ENCODE measurements around the gene ENTHD1.
A peak's percentile ranks its signal among the peaks of the same experiment; 100 is the strongest.
"Not testable (repeated sequence)": the region's sequence is repeated elsewhere in the genome, so short reads cannot be mapped to it uniquely, and the experiment has no call there.

ENTHD1 gene

DNA sequence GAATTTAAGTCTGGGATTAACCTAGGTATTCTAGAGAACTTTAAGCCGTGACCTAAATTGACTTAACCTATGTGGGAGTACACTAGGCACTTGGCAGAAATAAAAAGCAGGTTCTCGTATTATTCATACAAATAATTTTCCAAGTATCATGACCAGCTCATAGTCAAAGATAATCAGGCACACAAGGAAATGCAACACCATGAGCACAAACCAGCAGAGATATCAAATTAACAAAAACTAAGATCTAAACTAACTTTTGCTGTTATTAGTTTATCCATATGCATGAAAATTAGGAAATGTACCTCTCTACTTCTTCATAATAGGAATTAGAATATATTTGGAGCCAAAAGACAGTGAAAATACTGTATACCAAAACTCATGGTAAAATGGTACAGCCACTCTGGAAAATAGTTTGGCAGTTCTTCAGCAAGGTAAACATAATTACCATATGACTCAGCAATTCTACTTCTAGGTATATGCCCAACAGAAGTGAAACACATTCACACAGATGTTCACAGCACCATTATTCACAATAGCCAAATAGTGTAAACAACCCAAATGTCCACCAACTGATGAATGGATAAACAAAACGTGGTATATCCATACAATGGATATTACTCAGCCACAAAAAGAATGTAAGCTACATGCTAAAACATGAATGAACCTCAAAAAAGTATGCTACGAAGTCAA is 154.1 kb downstream of the ENTHD1 start:
- H3K27ac ChIP-seq: no peak overlapping the region
- peak; percentile 41 for DNase-seq (ENCODE audit: low read depth, low spot score)

DNA sequence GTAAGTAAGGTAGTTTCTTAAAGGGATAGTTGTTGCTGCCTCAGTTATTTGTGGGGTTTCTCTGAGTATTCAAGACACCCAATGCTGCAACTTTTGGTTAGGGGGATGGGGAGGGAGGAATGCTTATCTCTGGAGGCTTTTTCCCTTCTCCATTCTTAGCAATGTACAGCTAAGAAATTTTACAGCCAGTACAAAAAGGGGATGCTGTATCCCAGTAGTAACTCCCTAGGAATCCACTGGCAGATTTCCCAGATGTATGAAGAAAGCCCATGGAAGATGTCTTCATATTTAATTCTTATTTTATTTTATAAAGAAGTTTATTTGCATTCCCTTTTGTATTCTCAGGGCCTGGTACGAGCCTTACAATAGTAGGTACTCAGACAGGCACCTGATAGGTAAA is 154.8 kb downstream of the ENTHD1 start:
- no peak overlapping the region for H3K27ac ChIP-seq
- no peak for DNase-seq (ENCODE audit: low read depth, low spot score)

GRCh38 chr22:39735776-39736175 is 157.8 kb downstream of the ENTHD1 start:
- no peak overlapping the region for H3K27ac ChIP-seq
- no peak for DNase-seq (ENCODE audit: low read depth, low spot score)

DNA sequence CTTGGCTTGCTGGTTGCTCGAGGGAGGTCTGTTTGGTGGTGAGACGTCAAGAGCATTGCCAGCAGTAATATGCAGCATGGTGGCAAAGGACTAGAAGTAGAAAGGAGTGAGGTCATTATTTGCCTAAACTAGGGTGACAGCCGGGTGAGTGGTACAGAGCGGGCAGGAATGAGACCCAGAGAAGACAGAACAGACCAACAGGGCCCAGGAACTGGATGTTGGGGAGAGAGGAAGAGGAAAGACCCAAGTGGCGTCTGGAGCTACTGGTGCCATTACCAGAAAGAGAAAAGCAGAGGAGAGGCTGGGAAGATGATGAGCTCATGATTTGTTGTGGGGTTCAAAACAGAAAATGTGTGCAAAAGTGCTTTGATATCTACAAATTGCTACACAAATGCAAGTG is 158.7 kb downstream of the ENTHD1 start:
- no peak overlapping the region for H3K27ac ChIP-seq
- no peak for DNase-seq (ENCODE audit: low read depth, low spot score)

GRCh38 chr22:39734046-39734445 is 159.5 kb downstream of the ENTHD1 start:
- H3K27ac ChIP-seq: not testable (repeated sequence)

GRCh38 chr22:39733191-39733590 is 160.4 kb downstream of the ENTHD1 start:
- H3K27ac ChIP-seq: no peak overlapping the region
- no peak for DNase-seq (ENCODE audit: low read depth, low spot score)

More at GRCh38 chr22:39734046-39734445, 159.5 kb downstream of the ENTHD1 start:
- DNase-seq (ENCODE audit: low read depth, low spot score): not testable (repeated sequence)

DNA sequence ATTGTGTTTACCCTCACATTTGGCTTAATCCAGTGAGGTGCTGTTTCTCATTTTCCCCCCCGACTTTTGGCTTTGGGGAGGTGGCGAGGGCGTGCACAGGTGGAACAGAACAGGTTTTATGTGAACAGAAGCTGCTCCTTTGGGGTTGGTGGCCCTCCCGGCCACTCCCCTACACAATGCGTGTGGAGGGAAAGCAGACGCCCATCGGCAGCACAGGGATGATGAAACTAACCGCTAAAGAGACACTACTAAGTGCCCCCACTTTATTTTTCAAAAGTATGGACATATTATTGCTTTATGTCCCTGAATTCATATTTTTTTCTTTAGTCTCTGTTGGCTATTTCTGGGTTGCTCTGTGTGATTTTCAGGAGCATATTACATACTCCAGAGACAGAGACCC is 160.9 kb downstream of the ENTHD1 start:
- DNase-seq (ENCODE audit: low read depth, low spot score): no peak
- no peak overlapping the region for H3K27ac ChIP-seq

DNA sequence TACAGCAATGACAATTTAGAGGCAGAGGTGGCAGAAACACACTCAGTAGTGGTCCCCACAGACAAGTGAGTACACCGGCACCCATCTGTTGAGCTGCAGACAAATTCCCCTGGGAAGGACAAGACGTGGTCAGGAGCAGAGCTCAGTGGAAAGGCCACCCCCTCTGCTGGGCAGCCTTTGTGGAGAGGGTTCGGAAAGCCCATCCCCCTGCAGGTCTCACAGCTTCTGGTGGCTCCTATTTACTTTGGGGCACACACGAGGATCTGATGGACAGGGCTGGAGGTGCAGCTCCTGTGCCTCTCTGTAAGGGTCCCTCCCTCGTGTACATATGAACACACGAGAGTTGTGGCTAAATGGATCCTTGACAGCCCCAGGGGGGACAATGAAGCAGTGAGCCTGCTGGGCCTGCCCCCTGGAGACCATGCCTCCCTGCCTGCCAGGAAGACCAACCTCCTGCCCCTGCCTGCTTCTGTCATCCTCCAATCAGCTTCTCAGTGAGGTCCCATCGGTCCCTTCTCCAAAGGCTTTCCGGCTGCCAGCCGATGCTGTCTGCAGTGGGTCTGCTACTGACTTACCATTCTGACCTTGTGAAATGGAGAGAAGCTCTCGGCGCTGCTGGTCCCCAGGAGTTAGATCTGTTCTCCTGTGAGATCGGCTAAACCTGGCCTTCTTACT is 161.5 kb downstream of the ENTHD1 start:
- DNase-seq (ENCODE audit: low read depth, low spot score): no peak
- H3K27ac ChIP-seq: no peak overlapping the region

DNA sequence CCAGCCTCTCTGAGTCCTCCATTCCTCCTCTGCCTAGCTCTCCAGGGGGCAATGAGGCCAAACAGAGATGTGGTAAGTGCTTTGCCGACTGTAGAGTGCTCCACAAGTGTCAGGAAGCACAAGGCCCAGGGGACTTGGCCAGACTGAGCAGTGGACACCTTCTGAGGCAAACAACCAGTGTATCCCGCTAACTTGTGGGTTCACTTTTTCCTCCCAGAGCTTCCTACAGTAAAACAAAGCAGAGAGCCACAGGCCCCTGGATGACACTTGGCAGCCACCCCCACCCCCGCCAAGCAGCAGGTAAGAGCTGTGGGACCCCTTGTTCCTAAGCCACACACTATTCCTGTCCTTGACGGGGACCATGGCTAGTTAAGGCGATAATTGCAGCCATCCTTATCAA is 162.1 kb downstream of the ENTHD1 start:
- no peak overlapping the region for H3K27ac ChIP-seq
- no peak for DNase-seq (ENCODE audit: low read depth, low spot score)

DNA sequence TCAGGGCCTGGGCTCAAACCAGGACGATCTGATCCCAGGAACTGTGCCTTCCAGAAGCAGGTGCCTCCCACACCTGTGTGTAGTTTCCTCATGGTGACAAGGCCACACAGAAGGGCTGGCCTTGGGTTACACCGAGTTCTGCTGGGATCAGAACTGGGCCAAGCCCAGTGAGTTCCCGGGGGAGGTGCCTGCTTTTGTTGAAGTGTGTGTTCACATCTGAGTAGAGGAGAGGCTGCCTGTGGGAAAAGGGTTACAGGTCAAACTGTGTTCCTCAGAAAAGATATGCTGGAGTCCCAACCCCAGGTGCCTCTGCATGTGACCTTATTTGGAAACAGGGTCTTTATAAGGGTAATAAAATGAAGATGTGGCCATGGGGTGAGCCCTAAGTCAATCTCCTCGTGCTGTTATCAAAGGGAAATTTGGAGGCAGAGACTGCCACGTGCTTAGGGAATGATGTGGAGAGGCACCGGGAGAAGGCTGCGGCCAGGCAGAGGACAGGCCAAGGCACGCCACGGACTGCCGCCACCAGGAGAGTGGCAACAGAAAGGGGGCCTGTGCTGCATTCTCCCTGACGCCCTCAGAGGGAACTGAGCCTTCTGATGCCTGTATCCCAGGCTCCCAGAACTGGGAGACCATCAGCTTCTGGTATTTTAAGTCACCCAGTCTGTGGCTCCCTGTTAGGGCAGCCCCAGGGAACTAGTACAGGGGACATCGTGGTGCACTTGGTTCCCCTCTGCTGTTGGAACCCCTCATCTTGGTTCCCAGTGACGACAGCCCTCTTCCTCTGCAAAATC is 164.2 kb downstream of the ENTHD1 start:
- no peak for DNase-seq (ENCODE audit: low read depth, low spot score)
- H3K27ac ChIP-seq: no peak overlapping the region

DNA sequence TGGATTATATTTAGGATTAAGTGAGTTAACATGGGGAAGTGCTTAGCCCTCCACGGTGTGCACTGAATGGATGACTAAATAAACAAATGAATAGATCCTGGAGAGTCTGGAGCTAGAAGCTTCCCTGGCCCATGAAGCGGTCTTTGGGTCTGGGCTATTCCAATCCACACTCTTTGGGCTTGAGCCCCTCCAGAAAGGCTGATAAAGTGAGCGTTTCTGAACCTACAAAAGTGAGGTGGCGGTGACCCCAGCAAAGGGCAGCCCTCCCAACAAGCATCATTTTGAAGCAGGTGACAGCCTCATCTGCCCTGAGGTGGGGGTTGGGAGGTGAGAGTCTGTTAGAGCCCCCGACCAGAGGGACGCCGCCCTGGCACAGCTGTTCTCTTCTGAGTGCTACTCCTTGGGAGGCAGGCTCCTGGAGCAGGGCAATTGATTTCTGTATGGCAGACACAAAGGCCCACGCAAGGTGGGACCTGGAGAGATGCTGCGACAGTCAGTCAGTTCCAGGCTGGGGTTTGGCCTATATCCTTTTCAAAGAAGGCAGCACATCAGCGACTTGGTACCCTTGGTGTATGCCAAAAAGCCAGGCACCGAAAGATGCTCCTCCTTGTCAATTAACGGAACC is 165.2 kb downstream of the ENTHD1 start:
- H3K27ac ChIP-seq: no peak overlapping the region
- no peak for DNase-seq (ENCODE audit: low read depth, low spot score)

DNA sequence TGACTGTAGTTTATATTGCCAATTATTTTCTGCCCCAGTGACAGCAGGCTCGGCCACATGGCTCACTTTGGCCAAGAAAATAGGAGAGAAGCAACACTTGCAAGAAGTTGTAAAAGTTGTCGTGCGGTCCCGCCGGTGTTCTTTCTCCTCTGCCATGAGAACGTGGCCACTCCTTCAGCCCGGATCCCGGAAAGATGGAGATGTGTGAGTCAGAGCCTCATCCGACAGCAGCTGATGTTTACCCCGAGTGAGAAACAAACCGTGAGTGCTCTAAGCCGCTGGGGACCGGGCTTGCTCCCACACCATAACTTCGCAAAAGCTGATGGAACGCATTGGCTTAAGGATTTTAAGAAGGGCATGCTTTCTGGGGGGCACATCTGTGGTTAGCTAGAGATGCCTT is 166.0 kb downstream of the ENTHD1 start:
- no peak overlapping the region for H3K27ac ChIP-seq
- DNase-seq (ENCODE audit: low read depth, low spot score): no peak

DNA sequence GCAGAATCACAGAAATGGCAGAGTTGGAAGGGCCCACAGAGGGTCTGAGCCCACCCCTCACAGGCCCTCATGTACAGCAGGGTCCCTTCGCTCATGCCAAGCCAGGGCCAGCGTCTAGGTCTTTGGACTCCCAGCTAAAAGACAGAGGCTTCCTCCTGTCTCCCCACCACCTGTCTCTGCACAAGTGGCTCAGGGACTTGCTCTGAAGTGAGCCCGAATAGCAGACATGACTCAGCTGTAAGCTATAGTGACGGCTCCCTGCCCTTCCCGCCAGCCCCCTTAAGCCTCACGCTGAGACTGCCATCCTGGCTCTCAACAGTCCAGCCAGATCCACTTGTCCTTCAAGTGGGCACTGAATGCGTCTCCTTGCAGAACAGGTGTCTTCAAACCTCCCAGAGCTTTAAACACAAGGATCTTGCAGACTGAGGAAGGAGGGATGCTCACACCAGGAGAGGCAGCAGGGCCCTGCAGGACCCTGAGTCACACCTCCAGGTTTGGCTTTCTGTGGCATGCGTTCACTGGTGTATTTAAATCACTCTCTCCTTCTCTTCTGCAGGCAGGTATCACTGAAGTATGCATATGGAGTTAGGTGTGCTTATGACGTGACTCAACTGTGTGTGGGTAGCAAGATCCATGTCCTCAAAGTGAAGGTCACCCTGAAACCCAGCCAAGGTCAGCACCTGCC is 168.1 kb downstream of the ENTHD1 start:
- DNase-seq (ENCODE audit: low read depth, low spot score): no peak
- H3K27ac ChIP-seq: no peak overlapping the region

DNA sequence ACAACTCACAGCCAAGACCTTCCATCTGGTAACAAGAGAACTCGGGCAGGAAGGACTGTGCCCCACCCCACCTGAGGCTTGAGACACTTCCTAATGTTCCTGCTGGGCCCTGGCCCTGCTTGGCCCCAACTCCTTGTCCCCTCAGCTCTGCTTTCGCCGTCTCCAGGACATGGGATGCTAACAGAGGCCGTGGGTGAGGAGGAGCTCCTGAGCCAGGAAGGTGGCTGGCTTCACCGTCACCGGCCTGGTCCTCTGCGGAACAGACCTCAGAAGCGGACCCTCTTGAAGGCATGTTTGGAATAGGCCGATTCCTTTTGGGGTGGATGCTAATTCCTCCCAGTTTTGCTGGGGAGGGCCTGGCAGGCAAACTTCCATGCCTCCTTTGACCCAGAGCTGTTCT is 168.7 kb downstream of the ENTHD1 start:
- no peak overlapping the region for H3K27ac ChIP-seq
- no peak for DNase-seq (ENCODE audit: low read depth, low spot score)

- no peak overlapping the region for H3K27ac ChIP-seq
- no peak for DNase-seq (ENCODE audit: low read depth, low spot score)
These were observed 169.2 kb downstream of the ENTHD1 start for GRCh38 chr22:39724390-39724789.

GRCh38 chr22:39723899-39724351 is 169.6 kb downstream of the ENTHD1 start:
- DNase-seq (ENCODE audit: low read depth, low spot score): no peak
- no peak overlapping the region for H3K27ac ChIP-seq

DNA sequence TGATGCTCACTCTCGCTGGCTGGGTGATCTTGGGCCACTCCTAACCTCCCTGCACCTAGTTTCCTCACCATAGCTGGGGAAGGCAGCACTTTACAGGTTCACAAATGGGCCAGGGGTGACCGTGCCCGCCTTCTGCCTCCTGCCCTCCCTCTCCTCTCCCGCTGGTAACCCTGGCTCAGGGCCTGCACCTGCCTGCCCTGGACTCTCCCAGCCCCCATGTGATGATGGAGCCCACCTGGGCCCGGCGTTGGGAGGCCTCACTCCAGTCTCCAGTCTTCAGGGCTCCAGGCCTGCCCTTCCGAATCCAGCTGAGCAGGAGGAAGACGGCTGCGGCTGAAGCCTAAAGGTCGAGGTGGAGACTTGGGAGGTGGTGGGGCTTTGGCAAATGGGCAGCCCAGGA is 170.1 kb downstream of the ENTHD1 start:
- H3K27ac ChIP-seq: no peak overlapping the region

GRCh38 chr22:39722501-39722900 is 171.1 kb downstream of the ENTHD1 start:
- no peak for DNase-seq (ENCODE audit: low read depth, low spot score)
- no peak overlapping the region for H3K27ac ChIP-seq

More for the DNA sequence above, 170.1 kb downstream of the ENTHD1 start:
- DNase-seq (ENCODE audit: low read depth, low spot score): no peak

DNA sequence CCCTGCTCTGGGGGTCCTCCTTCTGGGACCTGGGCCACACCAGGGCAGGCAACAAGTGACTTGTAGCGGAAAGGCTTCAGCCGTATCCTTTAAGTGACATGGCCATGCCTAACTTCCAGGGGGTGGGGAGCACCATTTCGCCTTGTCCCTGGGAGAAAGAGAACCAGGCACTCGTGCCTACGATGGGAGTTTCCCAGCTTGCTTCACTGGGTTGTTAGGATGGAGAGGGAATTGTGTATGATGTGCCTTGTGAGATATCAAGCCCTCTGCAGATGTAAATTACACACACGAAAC is 171.6 kb downstream of the ENTHD1 start:
- H3K27ac ChIP-seq: no peak overlapping the region
- no peak for DNase-seq (ENCODE audit: low read depth, low spot score)
